Peyer's patch (tissue), 4 donors: ENCODE data around the gene IGSF9. TPM values are rescaled to one million over a fixed set of nuclear protein-coding genes. Genes with fewer than 3 reads are reported as not detected.
"Not testable (repeated sequence)": the region's sequence is repeated elsewhere in the genome, so short reads cannot be mapped to it uniquely, and the experiment has no call there.

Experiments
- DNase-seq, 3 donors: peaks; one replicate each; pipeline ENCODE4 v3.0.0-alpha.2; 2017 to 2019
- H3K27ac ChIP-seq, 4 donors: fragments of 200-600 bp; sonication (generic); one replicate each; pipeline ENCODE4 v1.5.1; 2016 to 2019
- H3K27me3 ChIP-seq, 2 donors: fragments of 200-600 bp; sonication (generic); one replicate each; pipeline ENCODE4 v1.5.1; 2019
- H3K36me3 ChIP-seq, 3 donors: fragments of 200-600 bp; sonication (generic); one replicate each; pipeline ENCODE4 v1.5.1; 2016 to 2019
- H3K4me1 ChIP-seq, 4 donors: fragments of 200-600 bp; sonication (generic); one replicate each; pipeline ENCODE4 v1.5.1; 2016 to 2019
- H3K4me3 ChIP-seq, 4 donors: fragments of 200-600 bp; sonication (generic); 1 replicate in 3 of 4; 2 replicates in 1 of 4; pipeline ENCODE4 v1.5.1; 2016 to 2019; ENCODE audit warnings: mild to moderate bottlenecking in 1 of 4
- H3K9me3 ChIP-seq, 4 donors: fragments of 200-600 bp; sonication (generic); one replicate each; pipeline ENCODE4 v1.5.1; 2016 to 2019; ENCODE audit warnings: mild to moderate bottlenecking in 1 of 4
- POLR2A ChIP-seq, 2 donors: fragments of 450-650 bp; IDR thresholded peaks; one replicate each; pipeline ENCODE4 v1.5.1; 2017; ENCODE audit warnings: antibody characterized with exemption in 2 of 2, mild to moderate bottlenecking in 2 of 2, moderate library complexity in 2 of 2
- total RNA-seq, 4 donors: library from RNA; depleted of rRNA; stranded (reverse); fragments of >200 nt; gene quantifications; one replicate each; pipeline ENCODE4 v1.1.0, GENCODE V29; 2016
- TF ChIP-seq, protein P1 (sequence below), 6 experiments: fragments of 450-650 bp in 4 of 6; fragments of 200-600 bp in 2 of 6; sonication (generic) in 1 of 6; IDR thresholded peaks; one replicate each; pipeline ENCODE4 v1.5.1; 2017 to 2019; ENCODE audit warnings: antibody characterized with exemption in 6 of 6, mild to moderate bottlenecking in 3 of 6, moderate library complexity in 1 of 6

IGSF9 gene
- total RNA-seq, 4 donors from 2014 or later = 5.8 to 169 (median 40.6) TPM

DNA sequence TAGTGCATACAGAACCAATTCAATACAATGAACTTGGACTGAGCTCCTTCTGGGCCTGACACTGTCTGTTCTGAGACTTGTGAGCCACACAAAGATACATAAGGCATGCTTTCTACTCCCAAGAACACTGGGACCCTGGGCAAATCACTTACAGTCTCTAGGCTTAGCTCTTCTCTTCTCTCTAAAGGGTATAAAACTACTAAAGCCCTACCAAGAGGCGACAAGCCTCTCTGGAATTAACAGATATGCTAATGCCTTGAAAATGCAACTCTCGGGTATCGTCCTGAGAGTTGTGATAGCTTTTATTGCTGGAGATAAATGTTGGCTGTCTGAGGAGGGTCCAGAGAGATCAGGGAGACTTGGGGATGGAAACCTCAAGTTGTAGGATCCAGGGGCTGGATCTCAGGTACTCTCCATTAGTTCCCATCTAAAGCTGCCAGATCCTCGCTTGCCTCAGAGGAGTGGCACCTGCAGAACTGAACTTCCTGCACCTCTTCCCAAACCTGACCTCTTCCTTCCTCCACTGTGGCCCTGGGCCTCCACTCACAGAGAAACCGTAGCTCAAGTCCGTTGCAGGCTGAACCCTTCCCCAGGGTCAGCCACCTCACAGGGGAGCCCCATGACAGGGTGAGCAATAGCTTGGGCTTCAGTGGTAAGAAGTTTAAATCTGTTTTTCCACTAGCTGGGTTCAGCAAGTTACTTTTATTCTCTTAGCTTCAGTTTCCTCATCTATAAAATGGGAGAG, 33.9 kb downstream of the IGSF9 start:
- TF ChIP-seq, protein P1, sequence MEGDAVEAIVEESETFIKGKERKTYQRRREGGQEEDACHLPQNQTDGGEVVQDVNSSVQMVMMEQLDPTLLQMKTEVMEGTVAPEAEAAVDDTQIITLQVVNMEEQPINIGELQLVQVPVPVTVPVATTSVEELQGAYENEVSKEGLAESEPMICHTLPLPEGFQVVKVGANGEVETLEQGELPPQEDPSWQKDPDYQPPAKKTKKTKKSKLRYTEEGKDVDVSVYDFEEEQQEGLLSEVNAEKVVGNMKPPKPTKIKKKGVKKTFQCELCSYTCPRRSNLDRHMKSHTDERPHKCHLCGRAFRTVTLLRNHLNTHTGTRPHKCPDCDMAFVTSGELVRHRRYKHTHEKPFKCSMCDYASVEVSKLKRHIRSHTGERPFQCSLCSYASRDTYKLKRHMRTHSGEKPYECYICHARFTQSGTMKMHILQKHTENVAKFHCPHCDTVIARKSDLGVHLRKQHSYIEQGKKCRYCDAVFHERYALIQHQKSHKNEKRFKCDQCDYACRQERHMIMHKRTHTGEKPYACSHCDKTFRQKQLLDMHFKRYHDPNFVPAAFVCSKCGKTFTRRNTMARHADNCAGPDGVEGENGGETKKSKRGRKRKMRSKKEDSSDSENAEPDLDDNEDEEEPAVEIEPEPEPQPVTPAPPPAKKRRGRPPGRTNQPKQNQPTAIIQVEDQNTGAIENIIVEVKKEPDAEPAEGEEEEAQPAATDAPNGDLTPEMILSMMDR (IDR thresholded peaks at IDR 0.05) = no peak
- TF ChIP-seq POLR2A (IDR thresholded peaks at IDR 0.05) = no peak
- Histone ChIP-seq H3K27me3 (no peaks in the 10 kb centered on the region), H3K36me3 (peaks cover 0 to 2% (median 0%) of the 10 kb centered on the region in 3 donors), H3K4me1 (peaks cover 6 to 46% (median 24%) of the 10 kb centered on the region in 4 donors), H3K27ac (peak overlapping the region; percentile 44 to 78 (median 70)), H3K9me3 (no peaks in the 10 kb centered on the region), H3K4me3 (no peak overlapping the region)
- peak in 1 of 3 donors; percentile 31 for DNase-seq

DNA sequence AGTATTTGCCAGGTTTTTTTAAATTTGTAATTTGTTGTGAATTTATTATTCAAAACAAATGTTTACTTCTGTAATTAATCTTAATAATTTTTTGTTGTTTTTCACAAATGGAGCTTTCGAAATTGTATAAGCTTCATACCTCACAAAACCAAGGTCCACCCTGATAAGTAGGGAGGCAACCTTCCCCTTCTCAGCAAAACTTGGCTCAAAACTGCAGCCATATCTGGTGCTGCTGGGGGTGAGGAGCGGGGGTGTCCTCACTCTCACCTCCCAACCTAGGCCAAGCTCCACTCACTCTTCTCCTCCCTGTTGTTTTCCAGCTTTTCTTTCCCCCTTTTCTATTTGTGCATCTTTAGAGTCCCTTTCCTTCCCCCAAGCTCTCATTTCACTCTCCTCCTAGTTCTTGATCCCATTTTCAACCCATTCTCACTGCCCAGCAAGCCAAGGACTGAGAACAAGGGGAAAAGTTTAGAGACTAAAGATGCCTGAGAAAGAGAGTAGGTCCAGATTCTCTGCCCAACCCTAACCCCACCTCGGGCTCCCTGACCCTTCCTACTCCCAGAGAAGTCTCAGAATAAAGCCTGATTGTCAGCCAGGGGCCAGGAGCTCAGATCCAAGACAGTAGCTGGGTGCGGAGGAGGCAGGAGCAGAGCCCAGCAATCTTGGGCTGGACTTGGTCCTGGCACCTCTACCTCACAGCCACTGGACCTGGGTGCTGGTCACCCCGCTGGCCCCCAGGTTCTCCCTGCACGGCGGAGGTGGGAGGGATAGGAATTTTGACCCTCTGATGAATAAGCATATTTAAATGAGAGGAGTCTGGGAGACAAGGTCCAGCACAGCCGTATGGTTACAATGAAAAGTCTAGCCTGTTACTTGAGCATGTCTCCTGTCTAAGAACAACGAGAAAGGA, 37.1 kb downstream of the IGSF9 start:
- no peak for DNase-seq
- Histone ChIP-seq H3K4me3 (no peak overlapping the region), H3K4me1 (peaks cover 6 to 31% (median 24%) of the 10 kb centered on the region in 4 donors), H3K36me3 (no peaks in the 10 kb centered on the region), H3K27ac (no peak overlapping the region), H3K9me3 (no peaks in the 10 kb centered on the region), H3K27me3 (no peaks in the 10 kb centered on the region)
- TF ChIP-seq, protein P1 (IDR thresholded peaks at IDR 0.05) = no peak
- TF ChIP-seq POLR2A (IDR thresholded peaks at IDR 0.05) = no peak

DNA sequence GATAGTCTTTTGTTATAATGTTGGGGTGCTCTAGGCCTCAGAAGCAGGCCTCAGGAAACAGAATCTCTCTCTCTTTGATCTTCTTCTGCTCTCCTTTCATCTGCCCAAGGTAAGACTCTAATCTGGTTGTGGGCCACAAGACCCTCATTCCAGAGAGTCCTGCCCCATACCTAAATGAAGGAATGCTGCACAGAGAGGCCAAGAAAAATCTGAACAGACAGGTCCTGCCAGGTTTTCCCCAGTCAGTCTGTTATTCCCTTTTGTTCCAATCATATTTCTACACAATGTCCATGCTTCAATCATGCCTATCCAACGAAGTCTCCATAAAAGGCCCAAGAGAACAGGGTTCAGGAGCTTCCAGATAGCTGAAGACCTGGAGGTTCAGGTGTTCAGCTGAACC, 38.5 kb downstream of the IGSF9 start:
- no peak for TF ChIP-seq POLR2A (IDR thresholded peaks at IDR 0.05)
- TF ChIP-seq, protein P1 (IDR thresholded peaks at IDR 0.05) = no peak
- Histone ChIP-seq H3K4me3 (no peak overlapping the region), H3K4me1 (peaks cover 6 to 23% (median 21%) of the 10 kb centered on the region in 4 donors), H3K27me3 (no peaks in the 10 kb centered on the region), H3K36me3 (no peaks in the 10 kb centered on the region), H3K9me3 (no peaks in the 10 kb centered on the region), H3K27ac (no peak overlapping the region)
- no peak for DNase-seq

DNA sequence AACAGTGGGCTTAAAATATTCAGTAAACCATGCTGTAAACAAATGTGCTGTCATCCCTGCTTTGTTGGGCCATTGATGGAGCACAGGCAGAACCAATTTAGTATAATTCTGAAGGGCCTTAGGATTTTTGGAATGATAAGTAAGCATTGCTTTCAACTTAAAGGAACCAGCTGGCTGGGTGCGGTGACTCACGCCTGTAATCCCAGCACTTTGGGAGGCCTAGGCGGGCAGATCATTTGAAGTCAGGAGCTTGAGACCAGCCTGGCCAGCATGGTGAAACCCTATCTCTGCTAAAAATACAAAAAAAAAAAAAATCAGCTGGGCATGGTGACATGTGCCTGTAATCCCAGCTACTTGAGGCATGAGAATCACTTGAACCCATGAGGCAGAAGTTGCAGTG, 41.4 kb downstream of the IGSF9 start:
- H3K4me3 ChIP-seq, H3K36me3 ChIP-seq, H3K27me3 ChIP-seq, H3K9me3 ChIP-seq, H3K27ac ChIP-seq: not testable (repeated sequence)
- H3K4me1 ChIP-seq = peaks cover 0 to 16% (median 0%) of the 10 kb centered on the region in 4 donors
- DNase-seq = peak in 1 of 3 donors; percentile 8

DNA sequence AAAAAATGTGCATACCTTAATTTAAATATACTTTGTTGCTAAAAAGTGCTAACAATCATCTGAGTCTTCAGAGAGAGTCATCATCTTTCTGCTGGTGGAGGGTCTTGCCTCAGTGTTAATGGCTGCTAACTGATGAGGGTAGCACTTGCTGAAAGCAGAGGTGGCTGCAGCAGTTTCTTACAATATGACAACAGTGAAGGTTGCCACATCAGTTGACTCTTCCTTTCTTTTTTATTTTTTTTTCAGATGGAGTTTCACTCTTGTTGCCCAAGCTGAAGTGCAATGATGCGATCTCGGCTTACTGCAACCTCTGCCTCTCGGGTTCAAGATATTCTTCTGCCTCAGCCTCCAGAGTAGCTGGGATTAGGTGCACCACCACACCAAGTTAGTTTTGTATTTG, 42.9 kb downstream of the IGSF9 start:
- Histone ChIP-seq H3K27ac (no peak overlapping the region), H3K27me3 (no peaks in the 10 kb centered on the region), H3K36me3 (no peaks in the 10 kb centered on the region), H3K4me1 (peaks cover 0 to 16% (median 0%) of the 10 kb centered on the region in 4 donors), H3K9me3 (no peaks in the 10 kb centered on the region), H3K4me3 (no peak overlapping the region)
- TF ChIP-seq, protein P1 (IDR thresholded peaks at IDR 0.05) = no peak
- no peak for TF ChIP-seq POLR2A (IDR thresholded peaks at IDR 0.05)
- DNase-seq = no peak
